ENCODE data around the gene ELMOD3.
"Not testable (repeated sequence)": the region's sequence is repeated elsewhere in the genome, so short reads cannot be mapped to it uniquely, and the experiment has no call there.

ELMOD3 gene

DNA sequence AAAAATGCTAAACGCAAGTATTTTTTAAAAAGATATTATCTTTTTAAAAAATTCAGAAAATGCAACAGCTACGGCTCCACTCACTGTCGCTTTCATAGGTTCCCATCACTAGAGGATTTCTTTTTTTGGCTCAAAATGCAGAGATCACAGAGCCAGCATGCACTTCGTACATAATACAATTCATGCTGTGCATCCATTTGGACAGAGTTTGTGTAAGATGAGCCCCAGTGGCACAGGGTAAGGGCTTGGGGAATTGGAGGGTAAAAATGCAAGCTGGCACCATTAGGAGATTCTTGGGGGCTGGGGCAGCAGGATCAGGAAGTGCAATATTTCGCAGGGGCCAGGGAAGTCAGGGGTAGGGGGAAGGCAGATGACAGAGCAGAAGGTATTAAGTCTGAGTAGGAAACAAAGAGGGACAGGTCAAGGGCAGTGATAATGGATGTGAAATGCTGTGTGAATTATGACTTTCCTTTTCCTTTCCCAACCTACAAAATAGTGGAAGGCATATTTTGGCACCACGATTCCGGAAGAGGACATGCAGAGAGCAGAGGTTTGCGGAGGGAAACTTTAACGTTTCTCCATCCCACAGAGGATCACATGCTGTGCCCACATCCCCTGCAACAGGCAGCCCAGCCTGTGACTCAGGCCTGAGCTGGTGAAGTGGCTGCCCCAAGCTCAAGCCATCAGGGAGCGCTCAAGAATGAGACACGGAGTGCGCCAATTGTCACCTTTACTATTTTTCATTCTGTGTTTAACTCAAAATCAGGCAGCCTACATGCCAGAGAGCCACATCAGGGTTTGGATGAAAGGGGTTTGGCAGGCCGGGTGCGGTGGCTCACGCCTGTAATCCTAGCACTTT, 50.9 kb downstream of the ELMOD3 start:
- DNase-seq = peak; percentile 75

DNA sequence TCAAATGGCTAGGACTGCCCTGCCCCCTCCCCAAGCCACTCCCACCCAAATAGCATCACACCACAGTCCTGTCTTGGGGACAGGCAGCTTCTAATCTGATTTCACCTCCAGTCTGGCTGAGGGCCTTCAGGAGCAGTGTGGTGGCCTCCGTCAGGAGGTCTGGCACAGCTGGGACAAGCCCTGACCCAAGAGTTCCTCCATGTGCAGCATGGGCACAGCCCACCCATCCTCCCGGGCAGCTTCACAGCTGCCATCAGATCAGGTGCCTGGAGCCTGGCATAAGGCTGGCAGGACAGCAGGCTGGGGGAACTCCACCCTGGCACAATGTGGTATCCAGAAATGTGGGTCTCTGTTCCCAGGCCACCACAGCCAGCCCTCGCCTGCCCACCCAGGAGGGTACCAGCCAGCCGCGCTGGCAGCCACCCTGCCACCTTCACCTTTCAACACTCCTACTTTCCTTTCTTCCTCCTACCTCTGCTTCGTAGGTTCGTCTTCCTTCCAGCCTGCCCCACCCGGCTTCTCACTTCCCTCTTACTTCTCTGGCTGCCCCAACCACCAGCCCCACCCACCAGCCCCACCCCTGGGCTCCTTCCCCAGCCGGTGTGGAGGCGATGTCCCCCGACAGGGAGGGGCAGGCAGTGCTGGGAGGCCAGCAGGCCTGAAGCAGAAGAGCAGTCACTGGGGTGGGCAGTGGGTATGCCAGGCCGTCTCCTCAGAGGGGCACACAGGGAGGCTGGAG, 55.4 kb downstream of the ELMOD3 start, which contains the start of gene CAPG:
CAPG (minus strand) TSS at position 522 of the 739 bp plus-strand sequence. CDS start 8,221 bp downstream, outside the sequence.
- DNase-seq = peak; percentile 41

DNA sequence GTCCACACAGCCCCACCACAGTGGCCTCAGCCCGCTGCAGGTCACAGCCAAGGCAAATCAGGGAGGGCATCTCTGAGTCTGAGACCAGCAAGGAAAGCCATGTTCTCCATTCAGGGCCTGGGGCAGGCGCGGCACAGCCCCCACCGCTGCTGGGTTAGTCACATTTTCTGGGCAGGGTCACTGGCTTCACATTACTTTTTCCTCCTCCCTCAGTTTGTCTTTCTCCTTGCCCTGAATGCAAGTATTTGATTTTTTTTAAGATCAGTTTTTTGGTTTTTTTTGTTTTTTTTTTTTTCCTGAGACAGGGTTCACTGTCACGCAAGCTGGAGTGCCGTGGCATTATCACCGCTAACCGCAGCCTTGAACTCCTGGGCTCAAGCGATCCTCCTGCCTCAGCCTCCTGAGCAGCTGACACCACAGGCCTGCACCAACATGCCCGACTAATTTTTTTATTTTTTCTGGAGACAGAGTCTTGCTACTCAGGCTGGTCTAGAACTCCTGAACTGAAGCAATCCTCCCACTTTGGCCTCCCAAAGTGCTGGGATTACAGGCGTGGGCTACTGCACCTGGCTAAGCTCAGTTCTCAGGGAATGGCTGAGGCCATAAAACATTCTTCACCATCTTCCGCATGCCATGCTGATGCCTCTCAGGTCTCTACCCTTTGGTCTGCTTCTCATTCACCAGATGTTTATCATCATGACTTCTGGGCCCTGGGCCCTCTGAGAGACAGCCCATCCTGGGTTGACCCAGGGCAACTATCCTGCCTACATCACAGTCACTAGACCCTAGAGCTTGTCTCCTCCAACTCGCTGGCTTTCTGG, 56.2 kb downstream of the ELMOD3 start:
- no peak for DNase-seq

DNA sequence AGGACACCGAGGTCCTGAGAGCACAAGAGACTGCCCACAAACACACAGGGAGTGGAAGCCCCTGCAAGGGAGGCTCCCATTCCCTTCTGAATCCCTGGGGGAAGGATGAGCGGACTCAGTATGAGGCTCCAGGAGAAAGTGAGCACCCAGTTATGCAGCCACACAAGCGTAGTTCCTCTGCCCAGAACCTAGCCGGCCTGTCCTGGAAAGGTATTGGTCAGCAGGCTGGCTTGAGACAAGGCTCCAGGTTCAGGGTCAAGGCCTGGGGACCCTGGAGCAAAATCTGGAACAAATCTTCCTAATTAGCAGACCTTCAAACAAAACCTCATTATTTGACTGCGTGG, 56.8 kb downstream of the ELMOD3 start:
- no peak for DNase-seq

DNA sequence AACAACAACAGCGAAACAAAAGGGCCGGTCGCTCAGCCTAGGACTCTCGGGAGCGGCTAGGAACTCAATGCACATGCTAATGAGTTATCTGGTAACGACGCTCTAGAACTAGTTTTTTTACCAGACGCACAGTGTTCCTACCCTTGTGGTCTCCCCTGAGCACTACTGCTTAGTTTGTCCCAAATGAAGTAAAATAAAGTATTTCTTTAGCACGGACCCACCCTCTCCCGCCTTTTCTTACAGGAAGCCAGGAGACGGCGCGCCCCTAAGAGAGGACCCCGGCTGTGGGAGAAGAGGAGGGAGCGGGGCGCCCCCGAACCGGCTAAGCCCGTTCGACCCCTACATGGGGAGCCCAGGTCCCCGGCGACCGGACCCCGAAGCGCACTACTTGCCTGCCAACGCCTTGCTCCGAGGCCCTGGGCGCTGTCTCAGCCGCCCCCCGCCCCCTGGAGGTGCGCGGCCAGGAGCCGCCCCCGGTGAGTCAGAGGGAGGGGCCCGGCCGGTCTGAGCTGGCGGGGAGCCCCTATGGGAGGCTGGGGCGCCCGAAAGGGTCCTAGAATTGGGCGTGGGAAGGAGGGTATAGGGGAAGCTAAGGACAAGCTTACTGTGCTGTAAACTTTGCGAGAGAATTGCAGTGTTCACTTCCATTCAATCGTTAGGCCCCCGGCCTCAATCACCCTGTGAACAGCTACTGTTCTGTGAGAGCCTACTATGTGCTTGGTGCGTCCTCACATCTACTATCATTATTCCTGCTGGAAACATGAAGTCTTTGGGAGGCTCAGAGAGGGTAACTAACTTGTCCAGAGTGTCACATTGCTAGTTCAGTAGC, 59.2 kb downstream of the ELMOD3 start:
- peak; percentile 52 for DNase-seq

DNA sequence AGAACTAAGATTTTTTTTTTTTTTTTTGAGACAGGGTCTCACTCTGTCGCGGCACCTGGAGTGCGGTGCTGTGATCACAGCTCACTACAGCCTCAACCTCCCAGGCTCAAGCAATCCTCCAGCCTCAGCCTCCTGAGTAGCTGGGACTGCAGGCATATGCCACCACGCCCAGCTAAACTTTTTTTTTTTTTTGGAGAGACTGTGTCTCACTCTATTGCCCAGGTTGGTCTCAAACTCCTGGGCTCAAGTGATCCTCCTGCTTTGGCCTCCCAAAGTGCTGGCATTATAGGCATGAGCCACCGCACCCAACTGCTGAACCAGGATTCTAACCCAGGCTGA, 59.8 kb downstream of the ELMOD3 start:
- not testable (repeated sequence) for DNase-seq

DNA sequence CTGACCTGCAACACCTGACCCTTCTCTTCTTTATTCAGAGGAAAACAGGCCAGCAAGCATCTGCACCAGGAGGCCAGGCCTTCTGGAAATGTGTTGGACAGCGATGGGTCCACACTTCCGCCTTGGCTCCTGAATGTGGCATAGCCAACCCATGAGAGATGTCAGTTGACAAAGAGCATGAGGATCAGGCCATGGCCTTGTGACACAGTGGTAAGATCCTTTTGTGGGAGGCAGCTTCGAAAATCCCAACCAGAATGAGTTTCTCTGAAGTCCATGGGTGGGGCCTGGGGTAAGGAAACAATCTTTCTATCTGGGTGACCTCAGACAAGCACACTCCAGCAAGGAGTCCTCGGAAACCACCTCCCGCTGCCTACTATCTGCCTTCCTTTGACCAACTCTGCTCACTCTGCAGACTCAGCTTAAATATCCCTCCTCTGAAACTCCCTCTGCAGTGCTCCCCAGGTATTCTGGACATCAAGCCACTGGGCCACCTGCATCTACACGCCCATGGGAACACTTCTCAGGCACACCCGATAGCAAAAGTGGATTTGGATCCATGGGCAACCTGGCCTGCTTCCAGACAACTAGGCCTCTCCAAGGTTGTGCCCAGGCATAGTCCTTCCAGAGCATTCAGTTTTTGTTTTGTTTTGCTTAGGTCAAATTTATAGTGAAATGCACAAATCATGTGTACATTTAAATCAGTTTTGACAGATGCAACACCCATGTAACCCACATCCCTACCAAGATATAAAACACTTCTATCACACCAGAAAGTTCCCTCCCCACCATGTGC, 60.4 kb downstream of the ELMOD3 start:
- no peak for DNase-seq

DNA sequence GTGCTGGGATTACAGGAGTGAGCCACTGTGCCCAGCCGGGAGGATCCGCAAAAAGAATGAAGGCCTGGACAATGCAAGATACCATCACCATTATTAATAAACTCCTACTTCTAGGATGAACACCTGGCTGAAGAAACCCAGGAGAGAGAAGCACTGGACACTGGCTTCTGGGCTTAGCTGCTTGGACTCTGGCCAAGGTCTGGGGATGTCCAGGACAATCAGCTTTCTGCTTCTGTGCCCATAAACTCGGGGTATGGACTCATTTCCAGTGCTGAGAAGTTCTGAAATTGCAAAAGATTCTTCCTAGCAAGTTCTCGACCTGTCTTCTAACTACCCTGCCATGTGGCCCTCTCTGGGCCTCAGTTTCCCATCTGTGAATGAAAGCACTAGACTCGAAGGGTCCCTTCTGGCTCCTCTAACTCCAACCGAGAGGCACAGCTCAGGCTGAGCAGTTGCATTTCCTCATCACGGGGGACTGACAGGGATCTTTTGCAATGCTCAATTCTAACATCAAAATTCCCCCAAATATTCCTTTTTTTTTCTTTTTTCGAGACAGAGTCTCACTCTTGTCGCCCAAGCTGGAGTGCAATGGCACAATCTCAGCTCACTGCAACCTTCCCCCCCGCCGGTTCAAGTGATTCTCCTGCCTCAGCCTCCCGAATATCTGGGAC, 61.5 kb downstream of the ELMOD3 start:
- no peak for DNase-seq

DNA sequence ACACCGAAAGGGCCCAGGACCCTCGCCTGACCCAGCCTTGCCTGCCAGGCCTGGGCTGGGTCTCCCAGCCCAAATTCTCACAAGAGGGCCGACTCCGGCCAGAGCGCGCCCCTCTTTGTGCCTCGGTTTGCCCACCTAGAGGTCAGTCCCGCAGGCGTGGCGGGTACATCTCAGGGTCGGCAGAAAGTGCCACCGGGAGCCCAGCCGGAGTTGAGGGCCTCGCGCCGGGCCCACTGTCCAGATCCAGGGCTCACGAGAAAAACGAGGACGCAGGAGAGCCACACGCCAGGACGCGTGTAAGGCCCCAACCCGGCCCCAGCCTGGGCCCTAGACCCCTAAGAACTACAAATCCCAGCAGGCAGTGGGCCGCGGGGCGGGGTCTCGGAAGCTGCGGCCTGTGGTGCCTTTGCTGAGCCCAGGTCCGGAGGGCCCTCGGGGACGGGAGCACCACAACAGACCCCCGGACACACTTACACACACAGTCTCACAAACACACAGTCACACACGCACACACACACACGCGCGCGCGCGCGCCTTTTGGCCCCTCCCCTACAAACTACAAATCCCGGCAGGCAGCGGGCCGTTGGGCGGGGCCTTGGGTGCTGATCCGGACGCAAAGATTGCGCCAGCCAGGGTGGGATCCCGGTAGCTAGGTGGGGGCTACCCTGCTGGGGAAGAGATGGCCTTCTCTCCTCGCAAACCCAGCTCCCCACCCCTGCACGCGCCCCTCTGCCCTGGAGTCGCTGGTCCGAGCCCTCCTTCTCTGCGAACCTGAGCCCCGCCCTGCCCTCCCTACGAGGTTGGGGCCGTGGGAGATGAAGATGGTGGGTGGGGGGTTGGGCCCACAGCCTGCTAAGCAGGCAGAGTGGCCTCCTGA, 63.8 kb downstream of the ELMOD3 start, which contains the start of gene SH2D6:
SH2D6 (plus strand) TSS at position 583 of the 877 bp plus-strand sequence. CDS start 10,752 bp downstream, outside the sequence.
- peak; percentile 89 for DNase-seq

DNA sequence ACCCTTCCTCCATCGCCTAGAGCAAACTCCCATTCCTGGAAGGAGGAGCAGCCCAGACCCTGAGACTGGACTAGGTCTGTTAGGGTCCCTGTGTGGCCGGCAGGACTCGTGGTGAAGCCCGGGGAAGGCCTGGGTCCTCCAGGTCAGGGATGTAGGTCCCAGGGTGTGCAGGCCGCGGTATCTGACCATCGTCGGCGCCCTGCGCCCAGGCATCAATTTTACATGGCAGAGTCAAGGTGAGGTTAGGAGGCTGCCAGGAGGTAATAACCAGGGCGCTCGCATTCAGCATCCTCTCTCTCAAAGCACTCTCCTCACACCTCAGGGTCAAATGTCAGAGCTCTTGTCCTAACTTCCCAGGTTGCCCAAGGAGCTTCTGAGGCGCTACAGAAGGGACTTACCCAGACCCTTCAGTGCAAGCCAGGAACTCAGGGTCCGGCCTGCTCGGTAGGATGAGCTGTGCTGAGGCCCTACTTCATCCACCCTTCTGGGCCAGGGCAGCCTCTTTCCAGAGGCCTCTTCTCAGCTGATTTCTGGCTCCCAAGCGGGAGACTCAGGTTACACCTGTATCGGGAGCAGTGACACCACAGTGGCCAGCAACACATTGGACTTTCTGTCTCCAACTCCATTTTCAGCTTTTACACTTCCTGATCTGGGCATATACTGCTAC, 64.6 kb downstream of the ELMOD3 start:
- DNase-seq = no peak

DNA sequence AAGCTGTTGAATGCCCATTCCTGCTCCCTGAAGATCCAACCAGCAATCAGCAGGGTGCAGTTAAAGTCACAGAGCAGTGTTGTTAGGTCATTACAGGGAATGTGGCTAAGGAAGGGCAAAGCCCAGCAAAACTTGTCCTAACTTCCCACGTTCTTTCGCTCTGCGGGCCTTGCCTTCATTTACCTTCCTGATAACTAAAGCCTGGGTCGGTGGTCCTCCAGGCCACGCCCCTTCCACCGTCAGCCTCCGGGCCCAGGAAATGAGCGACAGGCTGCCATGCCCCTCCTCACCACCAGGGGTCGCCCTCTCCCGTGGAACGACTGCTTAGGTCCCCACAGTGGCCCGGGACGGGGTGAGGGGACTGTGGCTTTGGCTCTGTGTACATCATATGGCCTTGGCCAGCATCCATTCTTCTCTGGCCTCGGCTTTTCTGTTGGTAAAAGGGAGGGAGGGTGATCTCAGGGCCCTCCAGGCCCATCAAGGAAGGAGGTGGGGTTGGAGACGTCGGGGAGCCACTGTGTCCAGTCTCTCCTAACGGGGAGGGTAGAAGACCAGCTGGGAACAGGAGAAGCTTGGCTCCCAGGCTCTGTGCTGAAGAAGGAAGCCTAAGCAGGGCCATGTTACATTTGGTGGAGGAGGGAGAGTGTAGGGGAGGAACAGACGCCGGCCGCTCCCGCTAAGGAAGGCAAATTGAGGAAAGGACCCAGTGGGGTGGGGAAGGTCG, 66.1 kb downstream of the ELMOD3 start:
- DNase-seq = peak; percentile 96

DNA sequence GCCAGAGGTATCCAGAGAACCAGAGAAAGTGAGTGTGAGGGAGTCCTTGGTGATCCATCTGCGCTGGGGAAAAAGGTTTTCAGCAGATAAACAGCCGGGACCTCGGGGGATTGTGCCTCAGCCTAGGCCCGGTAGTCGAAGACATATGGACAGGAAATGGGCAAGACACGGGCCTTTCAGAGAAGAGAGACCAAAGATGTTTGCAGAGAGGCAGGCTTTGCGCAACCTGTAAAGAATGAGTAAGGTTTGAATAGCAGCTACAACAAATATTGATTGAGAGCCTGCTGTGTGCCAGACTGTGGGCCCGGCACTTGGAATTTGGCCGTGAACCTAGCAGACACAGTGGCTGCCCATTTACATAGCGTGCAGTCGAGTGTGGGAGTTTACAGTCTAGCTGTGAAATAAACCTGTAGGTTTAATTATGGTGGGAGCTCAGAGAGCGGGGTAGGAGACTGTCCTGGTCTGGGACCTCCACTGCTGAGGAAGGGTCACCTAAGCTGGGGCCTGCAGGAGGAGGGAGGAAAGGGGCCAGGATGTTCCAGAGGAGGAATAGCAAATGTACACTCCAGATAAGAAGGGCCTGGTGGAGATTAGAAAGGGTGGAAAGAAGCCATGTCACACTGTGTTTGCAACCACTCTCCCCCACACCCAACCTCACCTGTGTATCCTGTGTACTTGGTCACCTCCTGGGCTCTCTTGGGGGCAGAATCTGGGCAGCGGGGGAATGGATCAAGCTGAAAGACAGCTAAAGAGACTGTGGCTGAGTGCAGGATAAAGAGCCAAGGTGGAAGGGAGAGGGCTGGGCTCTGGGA, 66.9 kb downstream of the ELMOD3 start:
- DNase-seq = no peak

DNA sequence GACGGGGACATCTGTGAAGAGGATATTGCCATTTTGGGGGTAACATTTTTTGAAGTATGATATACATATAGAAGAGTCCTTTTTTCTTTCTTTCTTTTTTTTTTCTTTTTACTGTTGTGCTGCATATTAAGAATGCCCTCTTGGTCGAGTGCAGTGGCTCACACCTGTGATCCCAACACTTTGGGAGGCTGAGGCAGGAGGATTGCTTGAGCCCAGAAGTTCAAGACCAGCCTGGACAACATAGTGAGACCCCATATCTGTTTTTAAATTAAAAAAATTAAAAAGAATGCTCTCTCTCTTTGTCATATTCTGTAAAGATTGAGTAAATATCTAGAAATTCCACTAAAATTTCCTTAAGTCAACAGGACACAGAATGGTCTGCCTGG, 67.5 kb downstream of the ELMOD3 start:
- no peak for DNase-seq

DNA sequence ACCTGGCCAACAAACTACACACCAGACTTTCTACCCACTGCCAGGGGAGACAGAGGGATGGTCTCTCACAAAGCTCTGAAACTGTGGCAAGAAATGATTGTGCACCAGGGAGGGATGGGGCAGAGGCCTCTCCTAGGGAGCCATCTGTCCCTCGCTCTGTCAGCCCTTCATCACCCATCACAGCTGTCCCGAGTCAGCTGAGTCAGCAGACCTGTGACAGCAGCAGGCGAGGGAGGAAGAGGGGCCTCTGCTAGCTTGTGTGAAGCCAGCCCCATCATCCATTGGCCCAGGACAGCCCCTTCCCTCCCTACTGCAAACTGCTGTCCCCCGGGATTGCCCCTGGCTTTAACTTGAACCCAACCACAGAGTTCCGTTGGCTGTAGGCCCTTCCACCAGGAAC, 69.0 kb downstream of the ELMOD3 start:
- no peak for DNase-seq

DNA sequence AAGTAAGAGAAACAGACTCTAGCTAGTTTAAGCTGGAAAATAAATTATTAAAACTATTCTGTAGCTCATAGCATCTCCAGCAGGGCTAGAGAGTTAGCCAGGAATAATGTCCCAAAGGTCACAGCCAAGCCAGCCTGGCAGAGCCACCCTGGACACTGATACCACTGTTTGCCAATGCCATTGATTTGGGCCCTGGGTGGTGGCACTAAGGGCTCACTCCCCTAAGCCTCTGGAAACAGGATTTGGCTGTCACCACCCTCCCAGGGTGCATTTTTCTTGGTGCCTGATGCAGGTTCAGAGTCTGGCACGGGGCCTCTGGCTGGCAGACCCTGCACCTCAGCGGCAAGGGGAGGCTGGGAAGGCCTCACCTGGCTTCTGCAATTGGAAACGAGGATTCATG, 71.0 kb downstream of the ELMOD3 start:
- DNase-seq = no peak

DNA sequence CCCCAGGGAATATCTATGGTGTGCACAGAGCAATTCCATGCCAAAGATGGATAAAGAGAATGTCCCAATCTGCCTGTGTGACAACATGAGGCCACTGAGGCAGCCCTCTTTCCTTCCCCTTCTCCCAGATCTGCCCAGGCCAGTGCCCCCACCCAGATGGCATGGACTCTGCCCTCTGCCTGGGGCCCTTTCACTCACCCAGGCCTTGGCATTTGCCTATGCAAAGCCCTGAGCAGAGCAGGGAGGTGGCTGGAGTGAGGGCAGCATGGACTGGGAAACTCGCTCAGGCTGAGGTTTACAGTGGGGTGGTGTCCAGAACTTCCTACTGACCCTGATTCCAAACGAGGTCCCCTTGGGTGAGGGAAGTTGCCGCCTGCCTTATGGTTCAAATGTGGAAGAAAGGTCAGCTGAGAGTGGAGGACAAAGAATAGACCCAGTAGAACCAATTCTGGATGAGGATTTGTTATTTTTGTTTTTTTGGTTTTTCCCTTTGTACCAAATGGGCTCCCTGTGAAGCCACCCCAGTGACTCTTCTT, 72.8 kb downstream of the ELMOD3 start:
- DNase-seq = no peak

DNA sequence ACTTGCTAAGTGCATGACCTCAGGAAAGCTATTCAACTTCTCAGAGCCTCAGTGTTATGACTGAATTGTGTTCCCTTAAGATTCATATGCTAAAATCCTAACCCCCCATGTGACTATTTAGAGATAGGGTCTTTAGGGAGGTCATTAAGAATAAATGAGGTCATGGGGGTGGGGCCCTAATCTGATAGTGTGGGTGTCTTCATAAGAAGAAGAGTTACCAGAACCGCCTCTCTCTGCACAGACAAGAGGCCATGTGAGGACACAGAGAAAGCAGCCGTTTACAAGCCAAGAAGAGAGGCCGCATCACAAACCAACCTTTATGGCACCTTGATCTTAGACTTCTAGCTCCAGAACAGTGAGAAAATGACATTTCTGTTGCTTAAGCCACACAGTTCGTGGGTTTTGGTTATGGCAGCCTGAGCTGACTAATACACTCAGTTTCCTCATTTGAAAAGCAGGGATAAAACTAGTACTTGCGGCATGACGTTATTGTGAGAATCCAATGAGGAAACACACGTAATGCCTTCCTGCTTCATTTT, 73.8 kb downstream of the ELMOD3 start:
- no peak for DNase-seq

Measured in activated CD4-positive, alpha-beta T cell treated with anti-CD3 and anti-CD28 coated beads for 48 hours (primary cell).